OCI-LY1 (cell line): ENCODE data around the gene ENTPD6.

Experiments used
- H2AFZ ChIP-seq: fragments of 200-600 bp; sonication (generic), shearing (Covaris generic); 2 replicates; pipeline ENCODE4 v1.6.0; 2014; ENCODE audit warnings: antibody characterized with exemption, mild to moderate bottlenecking, low read length
- H3F3A ChIP-seq: fragments of 200-600 bp; sonication (generic), shearing (Covaris generic); 2 replicates; pipeline ENCODE4 v1.6.0; 2014; ENCODE audit warnings: mild to moderate bottlenecking, antibody characterized with exemption, low read length, moderate library complexity; ENCODE audit not compliant: insufficient read depth
- H3K27ac ChIP-seq: fragments of 200-600 bp; sonication (generic); 2 replicates; pipeline ENCODE4 v1.5.1; 2014; ENCODE audit warnings: low read length, mixed run types, mild to moderate bottlenecking, low read depth; ENCODE audit not compliant: poor library complexity, severe bottlenecking
- H3K27me3 ChIP-seq: fragments of 200-600 bp; sonication (generic); 2 replicates; pipeline ENCODE4 v1.6.0; 2014; ENCODE audit warnings: antibody characterized with exemption, mild to moderate bottlenecking, low read length, moderate library complexity; ENCODE audit not compliant: insufficient read depth
- H3K36me3 ChIP-seq: fragments of 200-600 bp; sonication (generic); 2 replicates; pipeline ENCODE4 v1.6.1; 2014; ENCODE audit warnings: mild to moderate bottlenecking, antibody characterized with exemption, low read length, moderate library complexity, mixed read lengths; ENCODE audit not compliant: insufficient read depth
- H3K4me1 ChIP-seq: fragments of 200-600 bp; sonication (generic); 2 replicates; pipeline ENCODE4 v1.5.1; 2014; ENCODE audit warnings: mild to moderate bottlenecking, low read length, moderate library complexity; ENCODE audit not compliant: insufficient read depth, severe bottlenecking
- H3K4me2 ChIP-seq: fragments of 200-600 bp; sonication (generic), shearing (Covaris generic); 2 replicates; pipeline ENCODE4 v1.6.1; 2014; ENCODE audit warnings: low read length
- H3K4me3 ChIP-seq: fragments of 200-600 bp; sonication (generic); 2 replicates; pipeline ENCODE4 v1.5.1; 2014; ENCODE audit warnings: low read length, low read depth, mild to moderate bottlenecking, mixed read lengths; ENCODE audit not compliant: poor library complexity, severe bottlenecking
- H3K79me2 ChIP-seq: fragments of 200-600 bp; shearing (Covaris generic); 2 replicates; pipeline ENCODE4 v1.6.1; 2016; ENCODE audit warnings: mixed run types, low read length, mixed read lengths; ENCODE audit not compliant: insufficient read depth
- H3K9ac ChIP-seq: fragments of 200-600 bp; sonication (generic), shearing (Covaris generic); 2 replicates; pipeline ENCODE4 v1.6.1; 2014; ENCODE audit warnings: mild to moderate bottlenecking, low read length, mixed read lengths
- H3K9me2 ChIP-seq: fragments of 200-600 bp; sonication (generic), shearing (Covaris generic); 2 replicates; pipeline ENCODE4 v1.6.1; 2014; ENCODE audit warnings: low read depth, mild to moderate bottlenecking, low read length, mixed read lengths
- H3K9me3 ChIP-seq: fragments of 200-600 bp; shearing (Covaris generic); 2 replicates; pipeline ENCODE4 v1.6.1; 2014; ENCODE audit warnings: low read length, mixed read lengths
- H4K20me1 ChIP-seq: fragments of 200-600 bp; sonication (generic), shearing (Covaris generic); 2 replicates; pipeline ENCODE4 v1.6.0; 2016; ENCODE audit warnings: mild to moderate bottlenecking, low read length; ENCODE audit not compliant: insufficient read depth
- EZH2 ChIP-seq: fragments of 200-600 bp; sonication (generic), shearing (Covaris generic); IDR thresholded peaks from 2 replicates; pipeline ENCODE4 v1.8.0; 2017; ENCODE audit warnings: borderline replicate concordance, mixed run types, mild to moderate bottlenecking, antibody characterized with exemption, low read length, moderate library complexity, mixed read lengths
- TF ChIP-seq, protein P1 (sequence below): fragments of 200-600 bp; sonication (generic), shearing (Covaris generic); IDR thresholded peaks from 2 replicates; pipeline ENCODE4 v1.5.1; 2017; ENCODE audit warnings: mild to moderate bottlenecking, antibody characterized with exemption, low read length, moderate library complexity, mixed read lengths

Gene ENTPD6

DNA sequence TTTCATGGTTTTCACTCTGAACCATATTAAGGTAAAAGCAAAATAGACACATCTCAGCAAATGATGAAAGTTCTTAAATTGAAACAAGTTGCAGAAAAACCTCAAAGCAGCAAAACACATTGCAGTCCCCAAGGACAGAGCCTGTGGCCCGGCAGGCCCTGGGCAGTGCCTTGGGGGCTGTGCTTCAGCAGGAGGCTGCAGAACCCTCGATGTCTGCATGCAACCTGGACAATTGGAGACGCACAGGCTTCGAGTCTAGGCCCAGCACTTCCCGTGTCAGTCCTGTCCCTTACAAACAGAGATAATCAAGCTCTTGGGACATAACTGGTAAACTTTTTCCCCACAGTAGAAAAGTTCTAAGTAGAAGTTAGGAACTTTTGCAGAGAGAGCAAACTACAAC lies 61.6 kb downstream of the ENTPD6 start:
- no peak overlapping the region for H3K27ac ChIP-seq
- no peaks in the 10 kb centered on the region for H3K9me3 ChIP-seq
- no peak overlapping the region for H3K4me3 ChIP-seq
- H3F3A ChIP-seq: no peaks in the 10 kb centered on the region
- H3K4me1 ChIP-seq: no peaks in the 10 kb centered on the region
- H4K20me1 ChIP-seq: no peaks in the 10 kb centered on the region
- peaks cover 14% of the 10 kb centered on the region for H3K79me2 ChIP-seq
- H3K9me2 ChIP-seq: no peaks in the 10 kb centered on the region
- no peak overlapping the region for H3K4me2 ChIP-seq
- no peak overlapping the region for H3K9ac ChIP-seq
- no peaks in the 10 kb centered on the region for H3K27me3 ChIP-seq
- no peak for TF ChIP-seq EZH2
- TF ChIP-seq, protein P1, sequence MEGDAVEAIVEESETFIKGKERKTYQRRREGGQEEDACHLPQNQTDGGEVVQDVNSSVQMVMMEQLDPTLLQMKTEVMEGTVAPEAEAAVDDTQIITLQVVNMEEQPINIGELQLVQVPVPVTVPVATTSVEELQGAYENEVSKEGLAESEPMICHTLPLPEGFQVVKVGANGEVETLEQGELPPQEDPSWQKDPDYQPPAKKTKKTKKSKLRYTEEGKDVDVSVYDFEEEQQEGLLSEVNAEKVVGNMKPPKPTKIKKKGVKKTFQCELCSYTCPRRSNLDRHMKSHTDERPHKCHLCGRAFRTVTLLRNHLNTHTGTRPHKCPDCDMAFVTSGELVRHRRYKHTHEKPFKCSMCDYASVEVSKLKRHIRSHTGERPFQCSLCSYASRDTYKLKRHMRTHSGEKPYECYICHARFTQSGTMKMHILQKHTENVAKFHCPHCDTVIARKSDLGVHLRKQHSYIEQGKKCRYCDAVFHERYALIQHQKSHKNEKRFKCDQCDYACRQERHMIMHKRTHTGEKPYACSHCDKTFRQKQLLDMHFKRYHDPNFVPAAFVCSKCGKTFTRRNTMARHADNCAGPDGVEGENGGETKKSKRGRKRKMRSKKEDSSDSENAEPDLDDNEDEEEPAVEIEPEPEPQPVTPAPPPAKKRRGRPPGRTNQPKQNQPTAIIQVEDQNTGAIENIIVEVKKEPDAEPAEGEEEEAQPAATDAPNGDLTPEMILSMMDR: no peak
- H3K36me3 ChIP-seq: peaks cover 25% of the 10 kb centered on the region
- H2AFZ ChIP-seq: no peak overlapping the region

DNA sequence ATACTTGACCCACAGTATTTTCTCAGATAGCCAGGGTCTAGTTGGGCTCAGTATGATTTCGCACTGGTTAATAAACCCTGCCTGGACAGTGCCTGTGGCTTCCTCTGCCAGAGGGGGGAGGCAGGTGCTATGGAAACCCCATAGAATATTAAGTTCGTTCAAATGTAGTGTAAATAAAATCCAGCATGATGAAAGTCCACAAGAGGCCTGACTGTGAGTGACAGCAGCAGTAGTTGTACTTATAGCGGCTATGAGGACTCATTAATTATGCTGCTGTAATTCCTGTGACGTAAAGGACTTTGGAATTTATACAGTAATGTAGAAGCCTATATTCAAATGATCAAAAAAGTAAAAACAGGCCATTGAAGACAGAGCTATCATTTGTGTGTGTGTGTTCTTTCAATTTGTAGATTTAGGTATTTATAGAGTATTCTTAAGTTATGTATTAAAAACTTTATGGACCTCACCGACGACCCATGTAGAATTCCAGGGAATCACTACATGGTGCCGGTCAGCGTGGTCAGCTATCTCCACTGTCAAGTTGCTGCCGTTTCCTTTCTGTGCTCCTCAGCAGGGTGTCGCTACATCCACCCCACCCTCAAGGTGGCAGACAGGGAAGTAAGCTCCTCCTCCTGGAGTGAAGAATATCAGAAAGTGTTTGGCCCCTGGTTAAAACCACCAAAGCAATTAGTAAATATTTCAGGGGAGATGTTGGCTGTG lies 62.4 kb downstream of the ENTPD6 start:
- H3K9me3 ChIP-seq: no peaks in the 10 kb centered on the region
- no peak for TF ChIP-seq EZH2
- TF ChIP-seq, protein P1: no peak
- H3K9ac ChIP-seq: no peak overlapping the region
- no peaks in the 10 kb centered on the region for H3K4me1 ChIP-seq
- no peaks in the 10 kb centered on the region for H3F3A ChIP-seq
- no peak overlapping the region for H2AFZ ChIP-seq
- H3K4me2 ChIP-seq: no peak overlapping the region
- no peak overlapping the region for H3K27ac ChIP-seq
- peaks cover 17% of the 10 kb centered on the region for H3K36me3 ChIP-seq
- H3K27me3 ChIP-seq: no peaks in the 10 kb centered on the region
- peaks cover 7% of the 10 kb centered on the region for H3K79me2 ChIP-seq
- H3K9me2 ChIP-seq: no peaks in the 10 kb centered on the region
- H3K4me3 ChIP-seq: no peak overlapping the region
- H4K20me1 ChIP-seq: no peaks in the 10 kb centered on the region

DNA sequence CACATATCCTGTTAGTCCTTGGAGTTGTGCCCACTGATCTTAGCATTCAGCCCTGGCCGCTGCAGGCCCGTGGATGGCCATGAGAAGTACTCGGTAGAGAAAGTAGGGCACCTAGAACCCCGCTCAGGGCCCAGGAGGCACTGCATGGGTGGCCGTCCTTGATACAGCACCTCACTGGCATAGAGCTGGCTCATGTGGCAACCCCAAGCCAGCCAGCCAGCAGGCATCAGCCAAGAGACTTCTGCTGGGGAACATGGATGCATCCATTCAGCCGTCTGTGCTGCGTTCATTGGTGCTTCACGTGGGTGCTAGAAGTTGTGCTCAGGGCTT lies 62.9 kb downstream of the ENTPD6 start:
- Histone ChIP-seq H3K4me2 (no peak overlapping the region), H3K79me2 (0 out of 2 replicates have a peak, but pooled peaks cover 6% of the 10 kb centered on the region), H3K36me3 (peaks cover 16% of the 10 kb centered on the region), H2AFZ (no peak overlapping the region), H3K4me3 (no peak overlapping the region), H3K9ac (no peak overlapping the region), H3K9me2 (no peaks in the 10 kb centered on the region), H3F3A (no peaks in the 10 kb centered on the region), H3K27me3 (no peaks in the 10 kb centered on the region), H3K4me1 (no peaks in the 10 kb centered on the region), H3K9me3 (no peaks in the 10 kb centered on the region), H4K20me1 (no peaks in the 10 kb centered on the region), H3K27ac (no peak overlapping the region)
- no peak for TF ChIP-seq EZH2
- TF ChIP-seq, protein P1: no peak
